ENCODE measurements around the gene KIF23.
"Not testable (repeated sequence)": the region's sequence is repeated elsewhere in the genome, so short reads cannot be mapped to it uniquely, and the experiment has no call there.

Gene KIF23

DNA sequence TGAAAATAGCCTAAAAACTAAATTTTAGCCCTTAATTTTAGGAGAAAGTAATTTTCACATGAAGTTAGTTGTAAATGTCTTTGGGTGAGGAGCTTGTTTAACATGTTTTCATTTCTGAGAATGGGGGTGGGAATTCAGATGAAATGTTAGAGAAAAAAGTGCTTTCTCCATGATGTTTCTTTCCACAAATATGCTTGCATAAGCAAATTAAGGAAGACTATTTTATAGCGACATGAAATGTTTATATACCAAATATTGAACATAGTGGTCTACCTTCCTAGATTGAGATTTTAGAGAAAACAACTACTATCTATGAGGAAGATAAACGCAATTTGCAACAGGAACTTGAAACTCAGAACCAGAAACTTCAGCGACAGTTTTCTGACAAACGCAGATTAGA, 25.5 kb downstream of the KIF23 start:
- DNase-seq, result no peak

- no peak for DNase-seq
Observed at GRCh38 chr15:69443032-69443611, 29.0 kb downstream of the KIF23 start.

DNA sequence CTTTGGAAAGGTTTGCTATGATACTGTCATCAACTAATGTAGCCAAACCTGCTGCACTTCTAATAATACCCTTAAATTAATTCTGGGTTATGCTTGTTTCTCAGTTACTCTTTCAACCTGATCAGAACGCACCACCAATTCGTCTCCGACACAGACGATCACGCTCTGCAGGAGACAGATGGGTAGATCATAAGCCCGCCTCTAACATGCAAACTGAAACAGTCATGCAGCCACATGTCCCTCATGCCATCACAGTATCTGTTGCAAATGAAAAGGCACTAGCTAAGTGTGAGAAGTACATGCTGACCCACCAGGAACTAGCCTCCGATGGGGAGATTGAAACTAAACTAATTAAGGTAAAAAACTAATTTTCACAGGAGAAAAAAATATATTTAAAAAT, 30.5 kb downstream of the KIF23 start:
- no peak for DNase-seq

DNA sequence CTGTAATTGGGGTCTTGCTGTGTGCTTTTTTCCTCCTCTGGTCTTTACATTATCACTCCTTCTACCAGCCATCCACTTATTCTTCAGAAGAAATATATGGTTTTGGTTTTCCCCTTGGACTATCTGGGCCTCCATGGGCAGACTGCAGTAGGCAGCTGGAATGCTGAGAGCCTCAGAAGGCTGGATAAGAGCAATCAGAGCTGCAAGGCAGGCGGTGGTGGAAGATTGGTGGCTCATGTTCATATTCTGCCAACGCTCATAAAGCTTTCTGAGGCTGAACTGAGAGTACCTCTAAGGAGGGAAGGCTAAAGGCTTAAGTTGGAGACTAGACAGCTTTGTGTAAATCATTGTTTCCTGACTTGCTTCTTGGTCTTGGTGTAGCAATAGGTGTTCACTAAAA, 32.8 kb downstream of the KIF23 start:
- no peak for DNase-seq

DNA sequence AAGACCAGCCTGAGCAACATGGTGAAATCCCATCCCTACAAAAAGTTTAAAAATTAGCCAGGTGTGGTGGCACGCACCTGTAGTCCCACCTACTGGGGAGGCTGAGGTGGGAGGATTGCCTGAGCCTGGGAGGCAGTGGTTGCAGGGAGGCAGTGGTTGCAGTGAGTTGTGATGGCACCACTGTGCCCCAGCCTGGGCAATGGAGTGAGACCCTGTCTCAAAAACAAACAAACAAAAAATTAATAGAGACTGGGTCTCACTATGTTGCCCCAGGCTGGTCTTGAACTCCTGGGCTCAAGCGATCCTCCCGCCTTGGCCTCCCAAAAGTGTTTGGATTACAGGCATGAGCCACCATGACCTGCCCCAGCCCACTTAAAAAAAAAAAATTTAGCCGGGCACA, 36.1 kb downstream of the KIF23 start:
- DNase-seq, result not testable (repeated sequence)

GRCh38 chr15:69450968-69451695, 37.0 kb downstream of the KIF23 start:
- DNase-seq, result no peak

GRCh38 chr15:69451951-69452691, 38.0 kb downstream of the KIF23 start:
- no peak for DNase-seq

GRCh38 chr15:69452692-69453521, 38.8 kb downstream of the KIF23 start, which contains the start of gene RPLP1:
Gene RPLP1 (plus strand): TSS chr15:69452818. CDS start chr15:69452949, 131 bp downstream.
- peak; percentile 31 to 61 for DNase-seq

DNA sequence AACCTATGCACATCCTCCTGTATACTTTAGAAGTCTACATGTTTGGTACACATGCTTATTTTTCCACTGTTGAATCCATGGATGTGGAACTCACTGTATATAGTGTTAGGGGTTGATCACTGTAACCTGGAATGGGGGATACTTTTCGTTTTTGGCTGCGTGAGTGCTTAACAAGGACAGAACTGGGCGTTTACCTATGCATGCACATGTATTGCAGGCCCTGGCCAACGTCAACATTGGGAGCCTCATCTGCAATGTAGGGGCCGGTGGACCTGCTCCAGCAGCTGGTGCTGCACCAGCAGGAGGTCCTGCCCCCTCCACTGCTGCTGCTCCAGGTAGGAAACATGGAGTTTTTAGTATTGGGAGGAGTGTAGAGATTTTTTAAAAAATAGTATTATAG, 40.8 kb downstream of the KIF23 start:
- DNase-seq, result no peak

GRCh38 chr15:69456208-69457166, 42.3 kb downstream of the KIF23 start:
- no peak for DNase-seq

DNA sequence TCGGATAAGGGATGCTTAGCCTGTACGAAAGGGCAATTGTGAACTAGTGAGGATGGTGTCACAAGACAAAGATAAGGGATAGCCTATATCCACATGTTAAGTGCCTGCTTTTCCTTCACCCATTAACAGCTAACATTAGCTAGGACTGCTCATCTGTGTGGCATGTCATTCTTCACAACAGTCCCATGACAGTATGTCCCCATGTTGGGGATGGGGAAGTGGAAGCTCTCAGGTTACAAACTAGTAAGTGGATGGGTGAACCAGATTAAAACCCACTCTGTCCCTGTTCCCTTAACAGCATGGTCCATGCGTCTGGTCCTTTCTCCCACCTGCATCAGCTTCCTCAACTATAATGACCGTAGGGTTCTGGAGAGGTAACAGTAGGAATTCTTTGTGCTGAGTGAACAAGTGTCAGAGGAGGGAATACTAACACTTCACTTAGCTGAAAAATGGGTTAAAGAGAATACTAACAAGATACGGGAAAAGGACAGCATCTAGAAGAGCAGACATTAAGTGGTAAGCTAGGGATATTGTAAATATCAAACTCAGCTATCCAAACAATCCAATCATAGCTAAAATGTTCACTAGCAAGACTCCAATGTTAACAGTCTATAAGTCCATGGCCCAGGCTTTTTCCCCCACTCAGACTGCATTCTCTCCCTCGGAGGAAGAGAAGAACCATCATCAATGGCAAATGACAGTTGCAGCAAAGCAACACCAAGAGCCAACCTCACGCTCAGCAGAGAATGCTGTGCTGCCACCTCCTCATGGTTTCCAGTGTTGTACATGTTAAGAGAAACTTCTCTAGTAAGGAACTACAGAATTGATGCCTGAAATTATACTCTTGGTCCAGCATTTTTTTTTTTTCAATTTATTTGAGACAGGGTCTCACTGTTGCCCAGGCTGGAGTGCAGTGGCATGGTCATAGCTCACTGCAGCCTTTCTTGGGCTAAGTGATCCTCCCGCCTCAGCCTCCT, 43.4 kb downstream of the KIF23 start:
- DNase-seq, result no peak

GRCh38 chr15:69459066-69459465, 44.9 kb downstream of the KIF23 start:
- no peak for DNase-seq

- no peak for DNase-seq
Observed at GRCh38 chr15:69460481-69460880, 46.3 kb downstream of the KIF23 start.

GRCh38 chr15:69462030-69462492, 47.9 kb downstream of the KIF23 start:
- no peak for DNase-seq

DNA sequence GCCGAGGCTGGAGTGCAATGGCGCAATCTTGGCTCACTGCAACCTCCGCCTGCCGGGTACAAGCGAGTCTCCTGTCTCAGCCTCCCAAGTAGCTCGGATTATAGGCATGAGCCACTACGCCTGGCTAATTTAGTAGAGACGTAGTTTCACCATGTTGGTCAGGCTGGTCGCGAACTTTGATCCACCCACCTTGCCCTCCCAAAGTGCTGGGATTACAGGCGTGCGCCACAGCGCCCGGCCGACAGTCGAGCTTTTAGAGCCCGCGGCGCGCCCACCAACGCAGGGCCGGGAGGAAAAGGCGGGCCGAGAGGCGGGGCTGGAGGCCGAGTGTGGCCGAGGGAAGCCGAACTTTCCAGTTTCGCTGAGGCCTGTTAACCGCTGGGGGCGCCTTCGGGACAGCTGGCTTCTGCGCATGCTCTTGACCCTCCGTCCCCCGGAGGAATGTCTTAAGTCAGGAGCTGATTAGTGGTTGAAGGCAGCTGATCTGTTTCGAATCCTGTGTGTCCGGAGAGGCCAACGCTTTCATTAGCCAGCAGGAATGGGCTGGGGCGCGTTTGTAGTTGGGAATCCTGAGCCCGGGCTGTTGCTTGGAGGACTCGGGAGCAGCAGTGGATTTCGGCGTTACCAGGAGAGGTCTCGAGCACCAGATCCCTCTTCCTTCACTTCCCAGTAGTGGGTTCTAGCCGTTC, 48.5 kb downstream of the KIF23 start:
- peak; percentile 69 to 76 for DNase-seq

GRCh38 chr15:69463182-69463756, 49.1 kb downstream of the KIF23 start:
- no peak for DNase-seq

DNA sequence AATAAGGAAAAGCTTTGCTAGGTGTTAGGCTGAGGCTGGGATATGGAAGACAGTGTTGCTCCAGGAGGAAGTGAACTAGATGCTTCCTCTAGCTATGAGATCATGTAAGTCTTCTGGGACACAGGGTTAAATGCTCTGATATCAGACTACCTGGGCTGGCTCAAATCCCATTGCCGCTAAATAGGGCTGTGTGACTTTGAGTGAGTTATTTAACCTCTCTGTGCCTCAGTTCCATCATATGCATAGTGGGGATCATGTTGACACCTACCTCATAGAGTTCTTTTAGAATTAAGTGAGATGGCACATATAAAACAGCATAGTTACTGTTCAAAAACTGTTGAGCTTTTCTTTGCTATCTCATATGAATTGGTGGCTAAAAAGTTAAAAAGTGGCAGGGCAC, 51.1 kb downstream of the KIF23 start:
- no peak for DNase-seq

DNA sequence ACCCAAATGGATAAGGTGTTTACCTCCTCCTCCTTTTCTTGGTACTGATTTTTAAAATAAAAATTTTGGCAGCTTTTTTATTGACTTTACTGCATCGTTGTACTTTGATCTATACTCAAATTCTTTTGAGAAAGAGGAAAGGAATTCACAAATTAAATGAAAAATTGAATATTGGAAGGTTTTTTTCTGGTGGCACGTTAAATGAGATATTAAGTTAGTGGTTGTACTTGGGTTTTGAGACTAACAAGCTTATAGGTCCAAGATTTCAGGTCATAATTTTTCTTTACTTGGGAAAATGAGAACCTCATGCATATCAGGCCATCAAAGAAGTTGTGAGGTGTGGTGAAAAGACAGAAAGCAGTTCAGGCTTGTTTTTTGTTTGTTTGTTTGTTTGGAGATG, 52.6 kb downstream of the KIF23 start:
- DNase-seq, result no peak

DNA sequence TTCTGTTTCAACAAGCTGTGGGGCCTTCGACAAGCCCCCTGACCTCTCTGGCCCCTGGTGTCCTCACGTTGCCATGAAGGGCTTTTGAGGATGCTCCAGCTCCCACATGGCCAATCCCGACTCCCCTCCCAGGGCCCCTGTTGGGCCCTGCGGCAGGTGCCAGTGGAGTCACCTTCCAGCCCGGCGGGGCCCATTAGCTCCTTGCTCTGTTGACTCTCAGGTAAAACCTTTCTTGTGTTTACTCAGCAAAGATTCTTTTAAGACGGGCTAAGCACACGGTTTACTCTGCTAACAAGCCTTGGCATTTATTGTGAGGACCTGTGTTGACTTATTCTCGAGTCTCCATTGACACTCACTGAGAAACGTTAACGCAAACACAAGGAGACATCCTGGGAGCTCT, 53.5 kb downstream of the KIF23 start:
- DNase-seq, result no peak

Data from cerebellar nuclear complex (tissue), 1 donor.